HG03575 (cell line): ENCODE results near the gene HRH1.
"Not testable (repeated sequence)": the region's sequence is repeated elsewhere in the genome, so short reads cannot be mapped to it uniquely, and the experiment has no call there.

Experiments used
- ATAC-seq: cut with Tn5 transposase; IDR thresholded peaks from one replicate; pipeline ENCODE4 v1.9.1; 2021; ENCODE audit not compliant: unreplicated experiment, insufficient number of reproducible peaks, low FRiP score; ENCODE audit errors: extremely low read depth

Gene HRH1

GRCh38 chr3:11168406-11168805 lies 14.1 kb downstream of the HRH1 start:
- ATAC-seq, result no peak

GRCh38 chr3:11168881-11169805 lies 14.8 kb downstream of the HRH1 start:
- ATAC-seq, result no peak

GRCh38 chr3:11170052-11170770 lies 15.9 kb downstream of the HRH1 start:
- ATAC-seq, result no peak

- ATAC-seq, result no peak
Measured at GRCh38 chr3:11172096-11172690, 17.9 kb downstream of the HRH1 start.

- no peak for ATAC-seq
Measured at GRCh38 chr3:11173828-11174465, 19.7 kb downstream of the HRH1 start.

- no peak for ATAC-seq
Measured at GRCh38 chr3:11178421-11178820, 24.1 kb downstream of the HRH1 start.

- ATAC-seq, result not testable (repeated sequence)
Measured at GRCh38 chr3:11184328-11184969, 30.2 kb downstream of the HRH1 start.

GRCh38 chr3:11185144-11185543 lies 30.9 kb downstream of the HRH1 start:
- ATAC-seq, result no peak

GRCh38 chr3:11185564-11186317 lies 31.4 kb downstream of the HRH1 start:
- ATAC-seq, result no peak

- no peak for ATAC-seq
Measured at GRCh38 chr3:11186318-11186692, 32.0 kb downstream of the HRH1 start.

GRCh38 chr3:11186771-11187191 lies 32.5 kb downstream of the HRH1 start:
- ATAC-seq, result no peak

- ATAC-seq, result no peak
Measured at GRCh38 chr3:11187681-11188080, 33.4 kb downstream of the HRH1 start.

- ATAC-seq, result no peak
Measured at GRCh38 chr3:11188231-11188630, 33.9 kb downstream of the HRH1 start.

GRCh38 chr3:11195201-11195600 lies 40.9 kb downstream of the HRH1 start:
- ATAC-seq, result no peak

- ATAC-seq, result no peak
Measured at GRCh38 chr3:11195721-11196332, 41.5 kb downstream of the HRH1 start.

- ATAC-seq, result no peak
Measured at GRCh38 chr3:11197484-11197883, 43.2 kb downstream of the HRH1 start.

- no peak for ATAC-seq
Measured at GRCh38 chr3:11198070-11198469, 43.8 kb downstream of the HRH1 start.

GRCh38 chr3:11198495-11198894 lies 44.2 kb downstream of the HRH1 start:
- ATAC-seq, result no peak
